Measurements from ENCODE around the gene PARS2. TPM values are rescaled to one million over a fixed set of nuclear protein-coding genes. Genes with fewer than 3 reads are reported as not detected.

The PARS2 gene
- polyA plus RNA-seq, 2 of the 4 experiments (the other 2 are of a cell fraction), result 2.3 to 2.9 TPM

DNA sequence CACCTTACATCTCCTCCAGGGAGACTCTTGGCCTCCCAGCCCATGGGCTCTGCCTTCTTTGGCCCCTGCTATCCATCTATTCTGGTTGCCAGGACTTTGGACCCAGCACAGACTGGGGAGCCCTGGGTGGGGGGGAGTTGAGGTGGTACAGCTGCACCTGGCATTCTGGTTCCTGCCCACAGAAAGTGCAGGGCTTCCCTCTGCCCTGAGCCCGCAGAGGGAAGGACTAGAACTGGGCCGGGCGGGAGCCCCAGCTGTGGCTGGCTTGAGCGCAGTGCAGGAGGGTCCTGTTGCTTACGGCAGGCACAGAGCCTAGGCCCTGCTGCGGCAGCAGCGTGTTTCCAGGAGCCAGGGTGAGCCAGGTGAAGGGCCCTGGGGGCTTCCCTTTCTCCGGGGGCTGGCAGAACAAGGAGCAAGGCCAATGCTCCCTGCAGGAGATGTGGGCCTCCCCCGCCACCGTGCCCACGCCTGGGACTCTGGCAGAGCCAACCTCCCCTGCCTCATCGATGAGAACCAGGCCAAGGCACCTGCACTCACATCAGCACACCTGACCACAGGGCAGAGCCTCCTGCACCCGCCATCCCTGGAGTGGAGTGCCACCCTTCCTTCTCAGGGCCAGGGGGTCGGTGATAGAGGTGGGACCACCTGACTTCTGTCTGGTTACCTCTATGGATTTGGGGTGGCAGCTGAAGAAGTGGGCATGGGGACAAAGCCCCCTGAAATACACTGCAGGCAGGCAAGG is 16.1 kb downstream of the PARS2 start:
- Histone ChIP-seq H3K9me3 (no peaks in the 10 kb centered on the region), H3K27ac (no peak overlapping the region), H3K4me3 (no peak overlapping the region), H3K4me1 (no peaks in the 10 kb centered on the region), H3K4me2 (no peak overlapping the region)
- ChIA-PET POLR2A (no interaction called here), CTCF (no interaction called here)
- FAIRE-seq (no peak), DNase-seq (ENCODE audit: low read depth in 1 of 2, low spot score in 1 of 2) (no peak), ATAC-seq (no peak)
- 86% methylated on average over 6 of the region's 14 CpGs for WGBS (ENCODE audit: missing lambda C conversion rate)
- TF ChIP-seq, protein P1, sequence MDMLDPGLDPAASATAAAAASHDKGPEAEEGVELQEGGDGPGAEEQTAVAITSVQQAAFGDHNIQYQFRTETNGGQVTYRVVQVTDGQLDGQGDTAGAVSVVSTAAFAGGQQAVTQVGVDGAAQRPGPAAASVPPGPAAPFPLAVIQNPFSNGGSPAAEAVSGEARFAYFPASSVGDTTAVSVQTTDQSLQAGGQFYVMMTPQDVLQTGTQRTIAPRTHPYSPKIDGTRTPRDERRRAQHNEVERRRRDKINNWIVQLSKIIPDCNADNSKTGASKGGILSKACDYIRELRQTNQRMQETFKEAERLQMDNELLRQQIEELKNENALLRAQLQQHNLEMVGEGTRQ (IDR thresholded peaks at IDR 0.05), result no peak
- no peak for TF ChIP-seq ZFP36 (IDR thresholded peaks at IDR 0.05; ENCODE audit: borderline replicate concordance, partially characterized antibody)
- no peak for TF ChIP-seq BHLHE40 (IDR thresholded peaks at IDR 0.05; ENCODE audit: low read depth, low read length)
- TF ChIP-seq ZNF302 (CRISPR knock-in tag; IDR thresholded peaks at IDR 0.05), result no peak
- no peak for TF ChIP-seq GATA3 (IDR thresholded peaks at IDR 0.05; ENCODE audit: borderline replicate concordance)

DNA sequence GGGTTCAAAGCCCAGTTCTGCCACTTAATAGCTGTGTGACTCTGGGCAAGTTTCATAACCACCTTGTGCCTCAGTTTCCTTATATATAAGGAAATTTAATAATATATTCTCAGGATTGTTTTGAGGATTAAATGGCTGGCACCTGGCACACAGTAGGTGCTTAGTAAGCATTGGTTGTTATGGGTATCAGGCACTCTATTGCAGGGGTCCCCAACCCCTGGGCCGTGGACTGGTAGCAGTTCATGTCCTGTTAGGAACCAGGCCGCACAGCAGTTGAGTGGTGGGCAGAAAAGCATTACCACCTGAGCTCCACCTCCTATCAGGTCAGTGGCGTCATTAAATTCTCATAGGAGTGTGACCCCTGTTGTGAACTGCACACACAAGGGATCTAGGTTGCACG is 18.5 kb downstream of the PARS2 start:
- Histone ChIP-seq H3K4me2 (no peak overlapping the region), H3K9me3 (no peaks in the 10 kb centered on the region), H3K4me1 (no peaks in the 10 kb centered on the region), H3K27ac (no peak overlapping the region), H3K4me3 (no peak overlapping the region)
- DNase-seq (ENCODE audit: low read depth in 1 of 2, low spot score in 1 of 2) (no peak), FAIRE-seq (no peak), ATAC-seq (no peak)
- CTCF ChIA-PET, result no interaction called here
- POLR2A ChIA-PET, result no interaction called here
- WGBS (ENCODE audit: missing lambda C conversion rate), result 92% methylated on average over 2 of the region's 4 CpGs
- TF ChIP-seq KDM5A (IDR thresholded peaks at IDR 0.05) (no peak), CBX2 (IDR thresholded peaks at IDR 0.05; ENCODE audit: borderline replicate concordance, low read depth) (no peak), HOXA7 (CRISPR knock-in tag; IDR thresholded peaks at IDR 0.05) (no peak), CBX8 (IDR thresholded peaks at IDR 0.05) (no peak), GATA3 (IDR thresholded peaks at IDR 0.05; ENCODE audit: borderline replicate concordance) (no peak), ZSCAN20 (CRISPR knock-in tag; IDR thresholded peaks at IDR 0.05) (no peak), EHMT2 (IDR thresholded peaks at IDR 0.05; ENCODE audit: low read depth) (no peak), HMGXB4 (CRISPR knock-in tag; IDR thresholded peaks at IDR 0.05; ENCODE audit: borderline replicate concordance) (no peak), FOSB (CRISPR knock-in tag; IDR thresholded peaks at IDR 0.05) (no peak), CEBPB (IDR thresholded peaks at IDR 0.05) (no peak)
- TF ChIP-seq, protein P2, sequence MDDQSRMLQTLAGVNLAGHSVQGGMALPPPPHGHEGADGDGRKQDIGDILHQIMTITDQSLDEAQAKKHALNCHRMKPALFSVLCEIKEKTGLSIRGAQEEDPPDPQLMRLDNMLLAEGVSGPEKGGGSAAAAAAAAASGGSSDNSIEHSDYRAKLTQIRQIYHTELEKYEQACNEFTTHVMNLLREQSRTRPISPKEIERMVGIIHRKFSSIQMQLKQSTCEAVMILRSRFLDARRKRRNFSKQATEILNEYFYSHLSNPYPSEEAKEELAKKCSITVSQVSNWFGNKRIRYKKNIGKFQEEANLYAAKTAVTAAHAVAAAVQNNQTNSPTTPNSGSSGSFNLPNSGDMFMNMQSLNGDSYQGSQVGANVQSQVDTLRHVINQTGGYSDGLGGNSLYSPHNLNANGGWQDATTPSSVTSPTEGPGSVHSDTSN (IDR thresholded peaks at IDR 0.05), result no peak
- TF ChIP-seq, protein P3, sequence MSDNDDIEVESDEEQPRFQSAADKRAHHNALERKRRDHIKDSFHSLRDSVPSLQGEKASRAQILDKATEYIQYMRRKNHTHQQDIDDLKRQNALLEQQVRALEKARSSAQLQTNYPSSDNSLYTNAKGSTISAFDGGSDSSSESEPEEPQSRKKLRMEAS (IDR thresholded peaks at IDR 0.05), result no peak

DNA sequence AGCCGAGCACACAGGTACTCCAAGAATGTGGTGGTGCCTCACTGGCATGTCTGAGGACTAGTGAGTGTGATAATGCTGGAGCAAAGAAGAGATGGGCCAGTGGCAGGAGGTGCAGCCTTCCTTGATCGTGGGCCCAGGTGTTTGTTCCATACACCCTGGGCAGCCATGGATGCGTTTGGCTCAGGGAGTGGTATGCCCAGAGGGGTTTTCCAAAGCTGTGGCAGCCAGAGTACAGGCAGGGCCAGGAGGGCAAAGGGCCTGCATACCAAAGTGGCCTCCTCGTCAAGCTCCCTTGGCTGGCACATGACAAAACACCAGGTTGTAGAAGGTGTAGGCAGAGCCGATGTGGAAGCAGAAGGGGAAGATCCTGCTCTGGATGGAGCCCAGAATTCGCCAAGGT is 19.0 kb downstream of the PARS2 start:
- no peak overlapping the region for H3K4me2 ChIP-seq
- H3K27ac ChIP-seq, result no peak overlapping the region
- FAIRE-seq (no peak), ATAC-seq (no peak), DNase-seq (ENCODE audit: low read depth in 1 of 2, low spot score in 1 of 2) (no peak)
- TF ChIP-seq RARB (CRISPR knock-in tag; IDR thresholded peaks at IDR 0.05) (no peak), CHD4 (IDR thresholded peaks at IDR 0.05; ENCODE audit: borderline replicate concordance) (no peak), TP53 (CRISPR knock-in tag; IDR thresholded peaks at IDR 0.05) (no peak), CEBPB (IDR thresholded peaks at IDR 0.05) (no peak), MYC (IDR thresholded peaks at IDR 0.05; ENCODE audit: borderline replicate concordance, low read length) (no peak), ZSCAN20 (CRISPR knock-in tag; IDR thresholded peaks at IDR 0.05) (no peak), RCOR1 (IDR thresholded peaks at IDR 0.05; ENCODE audit: low read depth, low read length) (no peak), CBX2 (IDR thresholded peaks at IDR 0.05; ENCODE audit: borderline replicate concordance, low read depth) (no peak), CBX8 (IDR thresholded peaks at IDR 0.05) (no peak), ESRRA (IDR thresholded peaks at IDR 0.05; ENCODE audit: borderline replicate concordance, low read length) (no peak)
- TF ChIP-seq, protein P4, sequence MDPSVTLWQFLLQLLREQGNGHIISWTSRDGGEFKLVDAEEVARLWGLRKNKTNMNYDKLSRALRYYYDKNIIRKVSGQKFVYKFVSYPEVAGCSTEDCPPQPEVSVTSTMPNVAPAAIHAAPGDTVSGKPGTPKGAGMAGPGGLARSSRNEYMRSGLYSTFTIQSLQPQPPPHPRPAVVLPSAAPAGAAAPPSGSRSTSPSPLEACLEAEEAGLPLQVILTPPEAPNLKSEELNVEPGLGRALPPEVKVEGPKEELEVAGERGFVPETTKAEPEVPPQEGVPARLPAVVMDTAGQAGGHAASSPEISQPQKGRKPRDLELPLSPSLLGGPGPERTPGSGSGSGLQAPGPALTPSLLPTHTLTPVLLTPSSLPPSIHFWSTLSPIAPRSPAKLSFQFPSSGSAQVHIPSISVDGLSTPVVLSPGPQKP (IDR thresholded peaks at IDR 0.05; ENCODE audit: low read depth, low read length), result no peak
- TF ChIP-seq, protein P5, sequence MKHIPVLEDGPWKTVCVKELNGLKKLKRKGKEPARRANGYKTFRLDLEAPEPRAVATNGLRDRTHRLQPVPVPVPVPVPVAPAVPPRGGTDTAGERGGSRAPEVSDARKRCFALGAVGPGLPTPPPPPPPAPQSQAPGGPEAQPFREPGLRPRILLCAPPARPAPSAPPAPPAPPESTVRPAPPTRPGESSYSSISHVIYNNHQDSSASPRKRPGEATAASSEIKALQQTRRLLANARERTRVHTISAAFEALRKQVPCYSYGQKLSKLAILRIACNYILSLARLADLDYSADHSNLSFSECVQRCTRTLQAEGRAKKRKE (CRISPR knock-in tag; IDR thresholded peaks at IDR 0.05; ENCODE audit: low read depth), result no peak
- TF ChIP-seq, protein P6, sequence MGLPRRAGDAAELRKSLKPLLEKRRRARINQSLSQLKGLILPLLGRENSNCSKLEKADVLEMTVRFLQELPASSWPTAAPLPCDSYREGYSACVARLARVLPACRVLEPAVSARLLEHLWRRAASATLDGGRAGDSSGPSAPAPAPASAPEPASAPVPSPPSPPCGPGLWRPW (IDR thresholded peaks at IDR 0.05), result no peak
- POLR2A ChIA-PET, result no interaction called here
- H3K4me3 ChIP-seq, result no peak overlapping the region
- CTCF ChIA-PET, result interaction anchor here (1.1 kb wide), 1 partner anchor 65 kb away, joined by 3 read pairs; no protein-coding TSS in a partner anchor
- no peaks in the 10 kb centered on the region for H3K4me1 ChIP-seq
- WGBS (ENCODE audit: missing lambda C conversion rate), result 85% methylated on average over 4 of the region's 6 CpGs
- H3K9me3 ChIP-seq, result no peaks in the 10 kb centered on the region

All from A549 (cell line).